HS-5 (cell line): ENCODE measurements around the gene KIAA1191.
A peak's percentile ranks its signal among the peaks of the same experiment; 100 is the strongest.

Experiments used
- DNase-seq: peaks from one replicate; pipeline ENCODE4 v3.0.0-alpha.2; 2012; ENCODE audit warnings: low read depth

Gene KIAA1191

GRCh38 chr5:176365351-176366231 is 4.0 kb upstream of the KIAA1191 start, which contains the start of gene ARL10:
ARL10 (plus strand) TSS chr5:176365487; CDS start chr5:176365564, 77 bp downstream.
- DNase-seq: peak; percentile 63

- no peak for DNase-seq
Observed at GRCh38 chr5:176364765-176365350, 3.3 kb upstream of the KIAA1191 start.

GRCh38 chr5:176362233-176362490 is 598 bp upstream of the KIAA1191 start:
- no peak for DNase-seq

DNA sequence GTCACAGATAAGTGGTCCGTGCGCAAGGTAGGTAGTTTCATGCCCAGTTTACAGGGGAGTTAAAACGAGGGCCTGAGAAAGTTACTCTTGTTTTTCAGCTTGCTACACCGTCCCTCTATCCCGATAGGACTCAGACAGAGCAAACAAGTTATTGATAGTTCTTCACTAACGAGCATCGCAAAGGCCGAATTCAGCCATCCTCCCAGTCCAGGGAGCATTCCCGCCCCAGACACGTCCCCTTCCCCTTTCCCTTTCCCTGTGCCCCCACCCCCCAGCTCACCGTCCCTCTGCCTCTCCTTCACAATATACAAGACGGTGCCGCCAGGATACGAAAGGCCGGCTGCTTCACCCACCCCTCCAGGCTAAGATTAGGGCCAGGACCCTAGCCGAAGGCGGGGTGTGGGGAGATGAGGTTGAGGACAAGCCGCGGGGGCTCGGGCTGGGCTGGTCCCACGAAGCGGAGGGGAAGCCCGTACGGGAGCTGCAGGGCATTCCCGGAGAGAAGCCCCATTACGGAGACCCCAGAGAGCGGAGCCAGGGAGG is 599 bp downstream of the KIAA1191 start:
- DNase-seq: no peak

DNA sequence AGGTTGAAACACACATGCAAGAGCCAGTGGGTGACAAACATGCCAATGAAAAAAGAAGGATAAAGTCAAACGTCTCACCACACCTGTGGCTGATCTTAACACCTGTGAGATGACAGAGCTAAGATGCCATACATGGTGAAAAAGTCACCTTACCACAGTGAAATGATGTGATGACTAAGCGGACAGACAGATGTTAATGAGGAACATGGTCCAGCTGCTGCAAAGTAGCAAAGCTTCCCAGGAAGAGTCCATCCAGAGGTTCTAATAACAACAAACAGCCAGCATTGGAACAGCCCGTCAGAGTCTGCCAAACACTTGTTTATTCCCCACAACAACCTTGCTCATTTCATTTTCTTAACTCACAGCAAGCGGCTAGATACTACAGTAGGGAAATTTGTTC is 1.9 kb downstream of the KIAA1191 start:
- DNase-seq: no peak

GRCh38 chr5:176356179-176356566 is 5.4 kb downstream of the KIAA1191 start:
- DNase-seq: no peak

DNA sequence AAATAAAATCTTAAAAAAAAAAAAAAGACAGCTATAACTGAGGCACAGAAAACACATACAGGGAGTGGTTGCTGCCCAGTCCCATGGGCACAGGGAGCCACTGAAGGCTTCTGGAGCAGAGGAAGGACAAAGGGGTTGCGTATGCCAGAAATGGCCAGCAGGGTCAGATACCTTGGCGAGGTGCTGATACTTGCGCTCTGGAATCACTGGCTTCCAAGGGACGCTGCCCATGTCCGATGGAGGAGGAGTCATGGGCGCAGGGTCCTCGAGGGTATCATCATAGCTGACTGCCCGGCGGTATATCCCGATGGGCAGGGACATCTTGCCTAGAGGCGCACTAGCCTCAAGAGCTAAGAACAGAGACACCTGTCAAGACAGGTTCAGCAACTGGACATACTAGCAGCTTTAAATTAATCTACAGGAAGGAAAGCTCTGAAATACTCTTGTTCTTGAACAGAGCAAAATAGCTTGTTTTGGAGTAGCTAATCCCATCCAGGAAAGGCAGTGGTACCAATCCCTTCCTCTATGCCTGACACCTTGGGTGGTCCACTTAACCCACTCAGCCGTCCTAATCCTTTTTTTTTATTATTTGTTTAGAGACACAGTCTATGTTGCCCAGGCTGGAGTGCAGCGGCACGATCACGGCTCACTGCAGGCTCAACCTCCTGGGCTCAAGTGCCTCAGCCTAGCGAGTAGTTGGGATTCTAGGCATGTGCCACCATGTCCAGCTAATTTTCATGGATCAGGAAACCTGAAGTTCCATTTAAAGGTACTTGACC is 6.0 kb downstream of the KIAA1191 start:
- no peak for DNase-seq

- no peak for DNase-seq
Observed at GRCh38 chr5:176353533-176353932, 8.0 kb downstream of the KIAA1191 start.

- DNase-seq: no peak
Observed at GRCh38 chr5:176352116-176352878, 9.3 kb downstream of the KIAA1191 start.

GRCh38 chr5:176350416-176350815 is 11.1 kb downstream of the KIAA1191 start:
- no peak for DNase-seq

DNA sequence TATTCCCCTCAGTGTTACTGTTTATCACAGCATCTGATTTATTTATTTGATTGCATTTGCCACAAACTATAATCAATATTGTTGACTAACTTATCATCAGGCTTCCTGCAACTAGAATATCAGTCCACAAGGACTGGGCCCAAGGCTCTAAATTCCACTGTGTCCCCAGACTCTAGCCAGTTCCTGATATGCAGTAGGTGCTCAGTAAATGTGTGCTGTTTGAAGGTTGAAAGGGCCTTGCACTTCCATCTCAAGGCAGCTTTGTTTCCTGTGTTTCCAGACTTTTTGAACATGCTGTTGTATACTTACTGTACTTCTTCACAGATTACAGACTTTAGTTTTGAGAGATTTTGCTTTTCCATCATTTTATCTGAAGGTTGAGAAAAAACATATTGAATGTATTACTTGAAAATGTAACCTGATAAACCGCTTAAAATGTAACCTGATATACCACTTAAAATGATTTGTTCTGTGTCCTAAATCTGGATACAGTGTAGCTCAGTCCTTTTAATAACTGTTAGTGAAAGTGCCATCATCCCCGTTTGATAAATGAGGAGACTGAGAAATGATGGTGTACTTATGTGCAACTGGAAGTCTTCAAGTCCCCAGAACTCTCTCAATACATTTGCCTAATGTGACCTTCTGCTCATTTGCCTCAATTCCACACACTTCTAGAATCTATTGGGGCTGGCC is 18.7 kb downstream of the KIAA1191 start:
- DNase-seq: no peak

- no peak for DNase-seq
Observed at GRCh38 chr5:176342158-176342483, 19.4 kb downstream of the KIAA1191 start.

DNA sequence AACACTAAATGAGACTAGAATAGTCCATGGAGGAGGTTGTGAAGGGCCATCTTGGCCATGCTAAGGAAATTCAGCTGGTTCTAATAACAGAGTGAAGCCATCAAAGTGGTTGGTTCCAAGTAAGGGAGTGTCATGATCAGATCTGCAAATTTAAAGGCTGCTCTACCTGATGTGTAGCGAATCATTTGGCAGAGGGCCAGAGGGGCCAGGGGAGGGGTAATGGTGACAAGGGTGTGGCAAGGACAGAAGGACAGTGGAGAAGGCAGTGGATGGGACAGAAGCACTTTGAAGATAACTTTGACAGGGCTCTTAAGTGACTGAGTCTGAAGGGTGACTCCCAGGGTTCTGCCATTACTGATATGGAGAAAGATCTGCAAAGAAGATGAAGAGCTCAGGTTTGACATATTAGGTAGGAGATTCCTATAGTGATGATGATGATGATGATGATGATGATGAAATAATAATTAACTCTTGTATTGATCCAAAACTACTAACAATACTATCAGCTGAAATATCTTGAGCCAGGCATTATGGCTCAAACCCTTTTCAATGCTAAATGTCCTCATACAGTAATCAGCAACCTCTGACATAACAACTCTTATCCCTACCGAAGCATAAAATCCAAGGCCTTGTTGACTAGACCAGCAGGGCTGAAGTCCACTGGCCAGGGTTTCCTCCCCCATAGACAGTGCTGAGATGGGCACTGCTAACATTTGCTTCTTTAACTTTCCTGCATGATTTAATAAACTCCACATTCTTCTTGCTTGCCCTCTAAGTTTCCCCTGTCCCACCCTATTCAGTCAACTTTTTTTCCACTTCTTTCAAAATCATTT is 20.0 kb downstream of the KIAA1191 start:
- no peak for DNase-seq

DNA sequence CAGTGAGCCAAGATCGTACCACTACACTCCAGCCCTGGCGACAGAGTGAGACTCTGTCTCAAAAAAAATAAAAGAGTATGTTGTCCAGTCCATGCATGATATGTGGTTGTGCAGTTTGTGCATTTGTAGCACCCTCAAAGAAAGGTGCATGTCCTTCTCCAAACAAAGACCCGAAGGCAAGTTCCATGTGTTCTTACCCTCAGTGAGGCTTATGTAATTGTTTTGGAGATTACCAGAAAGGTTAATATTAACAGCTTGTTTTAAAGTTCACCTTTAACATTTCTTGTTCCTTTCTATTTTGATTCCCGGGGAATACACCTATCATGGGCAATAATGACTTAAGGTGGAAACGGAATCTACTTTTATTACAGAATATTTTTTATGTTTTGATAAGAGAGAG is 22.3 kb downstream of the KIAA1191 start:
- DNase-seq: no peak

DNA sequence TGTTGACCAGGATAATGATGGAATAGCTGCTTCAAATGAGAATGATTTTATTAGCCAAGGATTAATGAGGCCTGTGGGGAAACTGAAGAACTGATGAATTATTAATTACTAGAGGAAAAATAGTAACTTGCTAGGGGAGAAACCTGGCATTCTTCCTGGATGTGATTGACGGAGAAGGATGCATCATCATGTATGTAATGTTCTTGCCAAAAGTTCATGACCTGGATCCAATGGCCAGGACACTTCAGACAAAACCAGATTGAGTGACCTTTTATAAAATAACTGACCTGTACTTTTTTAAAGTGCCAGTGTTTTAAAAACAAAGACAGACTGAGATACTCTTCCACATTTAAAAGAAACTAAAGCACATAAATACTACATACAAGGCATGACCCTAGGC is 23.7 kb downstream of the KIAA1191 start:
- no peak for DNase-seq

GRCh38 chr5:176334031-176334770 is 27.4 kb downstream of the KIAA1191 start:
- DNase-seq: no peak

GRCh38 chr5:176320577-176320976 is 41.0 kb downstream of the KIAA1191 start:
- DNase-seq: no peak

GRCh38 chr5:176319827-176320554 is 41.6 kb downstream of the KIAA1191 start:
- DNase-seq: no peak
